GM18502 (cell line): Measurements from ENCODE around the gene ITGB2.
A peak's percentile ranks its signal among the peaks of the same experiment; 100 is the strongest.
"Not testable (repeated sequence)": the region's sequence is repeated elsewhere in the genome, so short reads cannot be mapped to it uniquely, and the experiment has no call there.

ENCODE experiments used
- ATAC-seq: cut with Tn5 transposase; IDR thresholded peaks from one replicate; pipeline ENCODE4 v1.9.1; 2021; ENCODE audit warnings: mild to moderate bottlenecking; ENCODE audit not compliant: unreplicated experiment, poor library complexity

Gene ITGB2

GRCh38 chr21:44928500-44929241, 8.0 kb upstream of the ITGB2 start:
- ATAC-seq: not testable (repeated sequence)

DNA sequence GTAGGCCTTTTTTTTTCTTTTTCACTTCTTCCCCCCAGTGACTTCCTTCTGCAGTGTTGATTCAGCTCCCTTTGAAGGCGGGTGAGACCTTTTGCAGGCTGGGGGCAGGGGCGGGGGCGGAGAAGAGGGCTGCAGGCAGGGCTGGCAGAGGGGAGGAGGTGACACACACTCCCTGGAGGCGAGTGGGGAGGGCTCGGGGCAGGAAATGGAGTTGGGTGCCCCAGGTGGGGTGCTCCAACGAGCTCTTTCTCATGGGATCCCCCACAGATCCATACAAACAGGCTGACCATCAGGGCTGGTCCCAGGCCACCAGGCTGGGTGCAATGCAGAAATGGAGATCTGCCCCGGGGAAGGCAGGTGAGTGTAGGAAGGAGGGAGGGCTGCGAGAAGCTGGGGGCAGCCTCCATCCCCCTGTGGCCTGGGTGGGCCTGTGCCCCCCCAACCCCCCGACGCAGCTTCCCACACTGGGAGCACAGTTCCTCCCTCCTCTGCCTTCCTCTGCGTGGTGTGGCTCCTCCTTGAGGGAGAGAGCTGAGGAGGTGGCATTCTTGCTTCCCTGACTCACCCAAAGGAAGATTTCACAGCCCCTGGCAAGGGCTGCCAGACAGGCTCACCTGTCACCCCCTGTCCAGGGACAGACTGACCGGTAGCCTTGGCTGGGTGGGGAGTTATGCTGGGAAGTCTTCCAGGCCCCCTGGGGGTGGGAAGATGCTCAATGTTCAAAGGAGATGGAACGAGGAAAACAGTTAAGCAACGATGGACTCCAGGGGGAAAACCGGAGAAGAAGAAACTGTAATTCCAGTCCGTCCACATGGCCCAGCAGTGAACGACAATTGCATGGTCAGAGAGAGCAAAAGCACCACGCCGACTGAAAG, 7.1 kb upstream of the ITGB2 start:
- ATAC-seq: no peak

DNA sequence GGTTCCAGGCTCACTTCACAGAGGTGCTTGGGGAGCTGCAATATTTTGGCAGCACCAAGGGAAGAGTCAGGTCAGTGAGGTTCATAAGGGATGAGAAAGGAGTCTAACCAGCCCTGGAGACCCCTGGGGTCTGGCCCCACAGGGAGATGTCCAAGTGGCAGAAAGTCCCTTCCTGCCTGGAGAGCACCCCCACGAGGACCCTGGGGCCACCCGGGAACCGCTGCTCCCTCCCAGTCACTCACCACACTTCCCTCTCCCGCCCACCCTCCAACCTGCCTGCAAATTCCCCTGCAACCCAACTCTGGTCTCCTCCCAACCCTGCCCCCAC, 6.5 kb upstream of the ITGB2 start:
- ATAC-seq: no peak

- ATAC-seq: no peak
These were observed 5.8 kb upstream of the ITGB2 start for GRCh38 chr21:44926331-44927101.

DNA sequence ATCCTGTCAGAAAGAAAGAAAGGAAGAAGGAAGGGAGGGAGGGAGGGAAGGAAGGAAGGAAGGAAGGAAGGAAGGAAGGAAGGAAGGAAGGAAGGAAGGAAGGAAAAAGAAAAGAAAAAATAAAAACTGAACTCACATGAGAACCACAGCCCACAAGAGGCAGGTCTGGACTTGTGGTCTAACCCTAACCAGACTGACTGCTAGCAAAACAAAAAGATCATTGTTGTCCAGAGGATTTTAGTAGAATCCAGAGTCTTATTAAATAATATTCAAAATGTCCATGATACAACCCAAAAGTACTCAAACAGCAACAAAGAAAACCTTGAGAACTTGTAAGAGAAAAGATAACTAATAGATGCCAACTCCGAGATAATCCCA, 4.7 kb upstream of the ITGB2 start:
- ATAC-seq: no peak

GRCh38 chr21:44924606-44925377, 4.1 kb upstream of the ITGB2 start:
- no peak for ATAC-seq

DNA sequence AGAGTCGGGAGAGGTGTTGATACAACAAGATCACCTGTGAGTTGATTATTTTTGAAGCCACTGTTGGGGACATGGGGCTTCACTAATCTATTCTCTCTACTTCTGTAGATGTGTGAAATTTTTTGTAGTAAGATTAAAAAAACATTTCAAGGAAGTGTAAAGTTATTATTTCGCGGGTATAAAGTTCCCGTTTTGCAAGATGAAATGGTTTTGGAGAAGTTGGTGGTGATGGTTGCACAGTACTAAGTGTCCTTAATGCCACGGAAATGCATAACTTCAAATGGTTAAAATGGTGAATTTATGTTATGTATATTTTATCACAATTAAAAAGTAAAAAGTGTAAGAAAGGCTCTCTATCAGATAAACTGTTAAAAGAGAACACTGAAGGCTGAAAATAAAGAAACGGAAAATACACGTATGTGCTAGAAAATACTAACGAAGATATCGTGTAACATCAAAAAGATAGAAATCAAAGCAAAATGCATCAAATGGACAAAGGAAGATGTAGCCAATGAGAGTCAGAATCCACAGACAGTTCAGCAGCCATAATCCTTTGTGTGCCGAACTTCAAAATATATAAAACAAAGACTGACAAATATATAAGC, 2.9 kb upstream of the ITGB2 start:
- no peak for ATAC-seq

- no peak for ATAC-seq
These were observed 1.2 kb upstream of the ITGB2 start for GRCh38 chr21:44921928-44922327.

- ATAC-seq: peak; percentile 19
These were observed 596 bp downstream of the ITGB2 start for GRCh38 chr21:44919913-44920693.

DNA sequence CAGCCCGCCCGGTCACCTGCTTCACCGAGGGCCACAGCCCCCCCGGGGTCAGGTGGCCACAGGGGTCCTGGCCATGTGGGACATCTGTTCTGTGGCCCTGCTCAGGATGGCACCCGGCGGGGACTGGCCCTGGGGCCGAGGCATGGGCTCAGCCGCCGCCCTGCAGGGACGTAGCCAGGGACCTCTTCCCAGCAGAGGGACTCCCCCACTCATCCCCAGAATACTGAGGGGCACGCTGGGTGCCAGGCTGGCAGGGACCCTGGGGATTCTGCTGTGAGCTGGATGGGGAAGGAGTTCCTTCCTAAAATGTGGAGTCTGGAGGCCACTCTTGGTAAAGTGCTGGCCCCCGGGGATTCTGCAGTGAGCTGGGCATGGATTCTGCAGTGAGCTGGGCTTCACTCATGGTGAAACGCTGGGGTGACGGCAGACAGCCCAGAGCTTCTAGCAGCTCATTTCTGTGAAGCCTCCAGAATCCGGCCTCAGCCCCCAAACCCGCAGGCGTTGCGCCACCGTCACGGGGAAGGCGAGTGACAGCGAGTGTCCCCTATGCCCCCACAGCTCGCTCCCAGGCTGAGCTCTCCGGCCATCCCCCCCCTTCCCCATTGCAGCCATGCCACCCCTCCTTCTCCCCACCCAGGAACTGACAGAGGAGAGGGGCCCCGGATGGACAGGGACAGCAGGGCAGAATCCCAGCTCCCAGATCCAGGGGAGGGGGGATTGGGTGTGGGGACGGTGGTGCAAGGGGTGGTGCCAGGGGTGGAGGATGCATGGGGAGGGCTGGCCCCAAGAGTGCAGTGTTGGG, 1.4 kb downstream of the ITGB2 start:
- no peak for ATAC-seq

DNA sequence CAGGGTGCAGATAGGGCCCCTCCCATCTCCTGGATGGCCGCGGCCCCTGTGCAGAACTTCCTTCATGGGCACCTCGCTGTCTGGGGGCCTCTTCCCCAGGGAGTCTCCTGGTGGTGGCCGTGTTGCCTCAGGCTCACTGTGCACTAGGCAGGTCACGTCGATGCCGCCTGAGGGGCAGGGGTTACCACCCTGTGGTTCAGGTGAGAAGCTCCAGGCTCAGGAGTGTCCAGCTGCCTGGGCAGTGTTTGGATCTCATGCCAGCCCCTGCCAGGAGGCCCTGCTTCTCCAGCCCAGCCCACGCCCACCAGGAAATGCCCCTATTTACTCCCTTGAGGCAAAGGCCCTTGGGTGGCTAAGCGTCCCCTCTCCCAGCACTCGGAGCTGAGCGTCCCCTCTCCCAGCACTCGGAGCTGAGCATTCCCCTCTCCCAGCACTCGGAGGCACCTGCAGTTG, 2.1 kb downstream of the ITGB2 start:
- ATAC-seq: no peak

- ATAC-seq: no peak
These were observed 2.6 kb downstream of the ITGB2 start for GRCh38 chr21:44918107-44918470.

DNA sequence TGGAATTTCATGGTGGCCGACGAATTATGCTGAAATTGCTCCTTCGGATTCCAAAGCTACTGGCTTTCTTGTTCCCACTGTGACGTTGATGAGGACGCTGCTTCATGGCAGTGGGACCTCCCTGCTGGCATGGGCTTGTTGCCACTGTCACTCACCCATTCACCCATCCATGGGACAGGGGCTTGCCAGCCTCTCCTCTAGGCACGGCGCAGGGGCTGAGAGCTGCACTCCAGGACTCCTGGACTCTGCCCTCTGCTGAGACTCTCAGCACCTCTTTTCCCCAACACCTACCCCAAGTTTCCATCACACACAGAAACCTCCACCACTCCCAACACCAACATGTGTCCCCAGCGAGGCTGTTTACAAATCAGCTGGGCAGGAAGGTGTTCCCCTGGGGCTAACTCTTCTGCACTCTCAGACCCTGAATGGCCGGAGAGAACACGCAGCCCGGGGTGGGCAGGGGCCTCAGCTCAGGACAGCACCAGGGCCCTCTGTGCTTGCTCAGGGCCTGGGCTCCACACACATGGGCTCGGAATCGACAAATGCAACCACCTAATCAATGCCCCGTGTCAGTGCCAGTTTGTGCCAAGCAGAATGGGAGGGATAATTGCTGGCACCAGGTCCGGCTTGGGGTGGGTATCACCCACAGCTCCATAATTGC, 3.1 kb downstream of the ITGB2 start:
- ATAC-seq: no peak

DNA sequence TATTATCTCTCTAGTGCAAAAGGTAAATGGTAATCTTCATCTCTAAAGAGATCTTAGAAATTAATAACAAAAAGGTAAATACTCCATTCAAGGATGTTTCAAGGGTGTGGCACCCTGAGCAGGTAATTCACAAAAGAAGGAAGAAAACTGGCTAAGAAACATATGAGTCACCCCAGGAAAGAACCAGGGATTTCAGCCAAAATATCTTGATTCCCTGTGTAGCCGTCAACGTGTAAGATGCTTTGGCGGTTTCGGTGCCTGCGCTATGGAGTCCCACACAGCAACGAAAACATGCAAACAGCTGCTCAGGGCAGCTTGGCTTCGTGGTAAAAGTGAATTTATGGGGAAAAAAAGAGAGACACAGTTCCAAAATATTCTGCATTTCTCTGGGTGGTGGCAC, 3.7 kb downstream of the ITGB2 start:
- no peak for ATAC-seq

DNA sequence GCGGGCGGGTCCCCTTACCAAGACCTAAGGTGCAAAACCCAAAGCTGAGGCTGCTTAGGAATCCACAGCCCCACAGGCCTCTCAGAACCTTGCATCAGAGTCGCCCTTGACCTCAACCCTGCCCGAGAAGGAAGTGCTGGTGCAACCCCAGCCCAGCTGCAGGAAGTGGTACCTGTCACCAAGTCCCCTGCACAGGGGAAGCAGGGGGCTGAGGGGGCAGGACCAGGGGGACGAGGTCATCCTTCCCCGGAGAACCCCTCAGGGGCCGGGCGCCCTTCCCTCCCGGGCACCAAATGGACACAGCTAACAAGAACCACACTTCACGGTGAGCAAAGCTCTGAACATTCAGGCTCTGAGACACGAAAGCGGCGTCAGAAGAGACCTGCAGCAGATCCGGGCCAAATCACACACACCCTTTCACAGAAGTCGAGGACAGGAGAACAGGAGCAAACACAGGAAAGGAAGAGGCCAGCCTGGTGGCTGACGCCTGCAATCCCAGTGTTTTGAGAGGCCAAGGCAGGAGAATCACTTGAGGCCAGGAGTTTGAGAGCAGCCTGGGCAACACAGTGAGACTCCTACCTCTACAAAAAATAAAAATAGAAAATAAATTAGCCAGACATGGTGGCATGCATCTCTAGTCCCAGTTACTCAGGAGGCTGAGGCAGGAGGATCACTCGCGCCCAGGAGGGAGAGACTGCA, 6.4 kb downstream of the ITGB2 start:
- ATAC-seq: no peak

DNA sequence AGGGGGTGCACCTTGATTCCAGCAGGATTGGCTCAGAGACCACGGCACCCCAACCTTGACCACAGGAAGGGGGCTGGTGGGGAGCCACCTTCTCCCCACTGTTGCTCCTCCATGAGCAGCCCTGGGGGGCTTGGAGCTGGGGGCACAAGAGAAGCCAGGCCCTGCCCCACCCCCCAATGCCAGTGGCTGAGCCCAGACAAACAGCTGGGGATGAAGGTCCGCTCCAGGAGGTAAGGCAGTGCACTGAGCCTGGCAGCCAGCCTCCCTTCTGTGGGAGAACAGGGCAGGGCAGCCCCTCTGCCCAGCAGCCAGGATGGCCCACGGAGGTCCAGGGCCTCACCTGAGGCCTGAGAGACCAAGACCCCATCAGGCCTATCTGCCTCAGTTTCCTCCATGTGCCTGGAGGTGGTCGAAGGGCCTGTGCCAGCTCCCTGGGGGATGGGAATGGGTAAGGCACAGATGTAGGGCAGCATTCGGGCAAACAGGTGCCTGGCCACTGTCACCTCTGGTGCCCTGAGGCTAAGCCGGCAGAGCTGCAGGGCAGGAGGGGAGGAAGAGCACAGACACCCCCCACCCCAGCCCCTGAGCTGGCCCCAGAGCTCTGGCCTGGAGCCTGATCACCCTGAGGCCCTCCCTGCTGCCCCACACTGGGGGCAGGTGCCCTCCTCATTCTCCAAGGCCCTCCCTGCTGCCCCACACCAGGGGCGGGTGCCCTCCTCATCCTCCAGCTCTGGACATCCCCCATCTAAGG, 7.1 kb downstream of the ITGB2 start:
- ATAC-seq: no peak
